SU-DHL-6 (cell line): ENCODE data around the gene XYLT1.

Experiments
- CTCF ChIP-seq: fragments of 200-600 bp; sonication (generic); IDR thresholded peaks from one replicate; pipeline ENCODE4 v1.5.1; 2017; ENCODE audit warnings: antibody characterized with exemption, mild to moderate bottlenecking, low read length, moderate library complexity; ENCODE audit not compliant: insufficient read depth, poor library complexity, severe bottlenecking
- EZH2phosphoT487 ChIP-seq: fragments of 200-600 bp; sonication (generic), shearing (Covaris generic); conservative IDR thresholded peaks from 2 replicates; pipeline ENCODE4 v1.6.1; 2018; ENCODE audit warnings: mild to moderate bottlenecking, antibody characterized with exemption, low read length, moderate library complexity, mixed read lengths

- TF ChIP-seq CTCF: no peak
- TF ChIP-seq EZH2phosphoT487: no peak
Observed at GRCh38 chr16:17258848-17259713, 211.7 kb downstream of the XYLT1 start.
